ENCODE results near the gene SLC35B1.

SLC35B1 gene

GRCh38 chr17:49715216-49715615 lies 7.5 kb upstream of the SLC35B1 start:
- Histone ChIP-seq H3K4me1 (ENCODE audit: control insufficient read depth, low read depth, low read length) (no peaks in the 10 kb centered on the region), H3K9ac (ENCODE audit: low read length) (no peak overlapping the region), H3K4me3 (ENCODE audit: low read length) (no peak overlapping the region), H3K27me3 (ENCODE audit: control insufficient read depth, insufficient read depth, low read length) (no peaks in the 10 kb centered on the region), H3K36me3 (ENCODE audit: control insufficient read depth, low read depth, low read length) (peaks cover 60% of the 10 kb centered on the region), H3K27ac (ENCODE audit: low read length) (no peak overlapping the region), H3K9me3 (ENCODE audit: control insufficient read depth, low read depth, low read length) (no peaks in the 10 kb centered on the region)

- no peak overlapping the region for H3K4me3 ChIP-seq (ENCODE audit: low read length)
- no peak overlapping the region for H3K27ac ChIP-seq (ENCODE audit: low read length)
- peaks cover 30% of the 10 kb centered on the region for H3K36me3 ChIP-seq (ENCODE audit: control insufficient read depth, low read depth, low read length)
- H3K9me3 ChIP-seq (ENCODE audit: control insufficient read depth, low read depth, low read length) = no peaks in the 10 kb centered on the region
- H3K9ac ChIP-seq (ENCODE audit: low read length) = peak overlapping the region; percentile 96
- H3K27me3 ChIP-seq (ENCODE audit: control insufficient read depth, insufficient read depth, low read length) = no peaks in the 10 kb centered on the region
- H3K4me1 ChIP-seq (ENCODE audit: control insufficient read depth, low read depth, low read length) = peaks cover 5% of the 10 kb centered on the region
Measured at GRCh38 chr17:49708515-49709183, 885 bp upstream of the SLC35B1 start.

- Histone ChIP-seq H3K27ac (ENCODE audit: low read length) (peak overlapping the region; percentile 99), H3K9me3 (ENCODE audit: control insufficient read depth, low read depth, low read length) (no peaks in the 10 kb centered on the region), H3K4me1 (ENCODE audit: control insufficient read depth, low read depth, low read length) (peaks cover 5% of the 10 kb centered on the region), H3K4me3 (ENCODE audit: low read length) (peak overlapping the region; percentile 91), H3K27me3 (ENCODE audit: control insufficient read depth, insufficient read depth, low read length) (no peaks in the 10 kb centered on the region), H3K36me3 (ENCODE audit: control insufficient read depth, low read depth, low read length) (peaks cover 38% of the 10 kb centered on the region), H3K9ac (ENCODE audit: low read length) (peak overlapping the region; percentile 96)
Measured at GRCh38 chr17:49707246-49707607, 537 bp downstream of the SLC35B1 start.

GRCh38 chr17:49705254-49705653 lies 2.5 kb downstream of the SLC35B1 start:
- no peaks in the 10 kb centered on the region for H3K9me3 ChIP-seq (ENCODE audit: control insufficient read depth, low read depth, low read length)
- peaks cover 5% of the 10 kb centered on the region for H3K4me1 ChIP-seq (ENCODE audit: control insufficient read depth, low read depth, low read length)
- H3K4me3 ChIP-seq (ENCODE audit: low read length) = no peak overlapping the region
- peaks cover 53% of the 10 kb centered on the region for H3K36me3 ChIP-seq (ENCODE audit: control insufficient read depth, low read depth, low read length)
- H3K9ac ChIP-seq (ENCODE audit: low read length) = no peak overlapping the region
- H3K27ac ChIP-seq (ENCODE audit: low read length) = no peak overlapping the region
- no peaks in the 10 kb centered on the region for H3K27me3 ChIP-seq (ENCODE audit: control insufficient read depth, insufficient read depth, low read length)

GRCh38 chr17:49703557-49704277 lies 4.0 kb downstream of the SLC35B1 start:
- Histone ChIP-seq H3K27ac (ENCODE audit: low read length) (no peak overlapping the region), H3K4me1 (ENCODE audit: control insufficient read depth, low read depth, low read length) (peaks cover 5% of the 10 kb centered on the region), H3K9ac (ENCODE audit: low read length) (no peak overlapping the region), H3K4me3 (ENCODE audit: low read length) (no peak overlapping the region), H3K27me3 (ENCODE audit: control insufficient read depth, insufficient read depth, low read length) (no peaks in the 10 kb centered on the region), H3K36me3 (ENCODE audit: control insufficient read depth, low read depth, low read length) (peaks cover 55% of the 10 kb centered on the region), H3K9me3 (ENCODE audit: control insufficient read depth, low read depth, low read length) (no peaks in the 10 kb centered on the region)

- peaks cover 55% of the 10 kb centered on the region for H3K36me3 ChIP-seq (ENCODE audit: control insufficient read depth, low read depth, low read length)
- H3K27ac ChIP-seq (ENCODE audit: low read length) = no peak overlapping the region
- H3K4me1 ChIP-seq (ENCODE audit: control insufficient read depth, low read depth, low read length) = no peaks in the 10 kb centered on the region
- no peak overlapping the region for H3K9ac ChIP-seq (ENCODE audit: low read length)
- H3K4me3 ChIP-seq (ENCODE audit: low read length) = no peak overlapping the region
- no peaks in the 10 kb centered on the region for H3K27me3 ChIP-seq (ENCODE audit: control insufficient read depth, insufficient read depth, low read length)
- no peaks in the 10 kb centered on the region for H3K9me3 ChIP-seq (ENCODE audit: control insufficient read depth, low read depth, low read length)
Measured at GRCh38 chr17:49700960-49701359, 6.8 kb downstream of the SLC35B1 start.

GRCh38 chr17:49699966-49700575 lies 7.7 kb downstream of the SLC35B1 start:
- Histone ChIP-seq H3K4me3 (ENCODE audit: low read length) (no peak overlapping the region), H3K9me3 (ENCODE audit: control insufficient read depth, low read depth, low read length) (no peaks in the 10 kb centered on the region), H3K36me3 (ENCODE audit: control insufficient read depth, low read depth, low read length) (peaks cover 46% of the 10 kb centered on the region), H3K4me1 (ENCODE audit: control insufficient read depth, low read depth, low read length) (no peaks in the 10 kb centered on the region), H3K9ac (ENCODE audit: low read length) (no peak overlapping the region), H3K27ac (ENCODE audit: low read length) (no peak overlapping the region), H3K27me3 (ENCODE audit: control insufficient read depth, insufficient read depth, low read length) (peaks cover 2% of the 10 kb centered on the region)

GRCh38 chr17:49698005-49698404 lies 9.8 kb downstream of the SLC35B1 start:
- H3K27me3 ChIP-seq (ENCODE audit: control insufficient read depth, insufficient read depth, low read length) = peaks cover 8% of the 10 kb centered on the region
- H3K27ac ChIP-seq (ENCODE audit: low read length) = no peak overlapping the region
- peaks cover 27% of the 10 kb centered on the region for H3K36me3 ChIP-seq (ENCODE audit: control insufficient read depth, low read depth, low read length)
- H3K9ac ChIP-seq (ENCODE audit: low read length) = no peak overlapping the region
- H3K4me1 ChIP-seq (ENCODE audit: control insufficient read depth, low read depth, low read length) = no peaks in the 10 kb centered on the region
- H3K9me3 ChIP-seq (ENCODE audit: control insufficient read depth, low read depth, low read length) = no peaks in the 10 kb centered on the region
- H3K4me3 ChIP-seq (ENCODE audit: low read length) = no peak overlapping the region

- Histone ChIP-seq H3K4me3 (ENCODE audit: low read length) (no peak overlapping the region), H3K9me3 (ENCODE audit: control insufficient read depth, low read depth, low read length) (no peaks in the 10 kb centered on the region), H3K36me3 (ENCODE audit: control insufficient read depth, low read depth, low read length) (peaks cover 12% of the 10 kb centered on the region), H3K9ac (ENCODE audit: low read length) (no peak overlapping the region), H3K27ac (ENCODE audit: low read length) (no peak overlapping the region), H3K27me3 (ENCODE audit: control insufficient read depth, insufficient read depth, low read length) (peaks cover 8% of the 10 kb centered on the region), H3K4me1 (ENCODE audit: control insufficient read depth, low read depth, low read length) (no peaks in the 10 kb centered on the region)
Measured at GRCh38 chr17:49696233-49696761, 11.5 kb downstream of the SLC35B1 start.

- H3K9ac ChIP-seq (ENCODE audit: low read length) = no peak overlapping the region
- peaks cover 8% of the 10 kb centered on the region for H3K27me3 ChIP-seq (ENCODE audit: control insufficient read depth, insufficient read depth, low read length)
- no peak overlapping the region for H3K27ac ChIP-seq (ENCODE audit: low read length)
- no peak overlapping the region for H3K4me3 ChIP-seq (ENCODE audit: low read length)
- H3K9me3 ChIP-seq (ENCODE audit: control insufficient read depth, low read depth, low read length) = no peaks in the 10 kb centered on the region
- H3K36me3 ChIP-seq (ENCODE audit: control insufficient read depth, low read depth, low read length) = peaks cover 6% of the 10 kb centered on the region
- no peaks in the 10 kb centered on the region for H3K4me1 ChIP-seq (ENCODE audit: control insufficient read depth, low read depth, low read length)
Measured at GRCh38 chr17:49695698-49696232, 12.0 kb downstream of the SLC35B1 start.

GRCh38 chr17:49694847-49695697 lies 12.7 kb downstream of the SLC35B1 start:
- Histone ChIP-seq H3K36me3 (ENCODE audit: control insufficient read depth, low read depth, low read length) (no peaks in the 10 kb centered on the region), H3K27me3 (ENCODE audit: control insufficient read depth, insufficient read depth, low read length) (peaks cover 8% of the 10 kb centered on the region), H3K9me3 (ENCODE audit: control insufficient read depth, low read depth, low read length) (no peaks in the 10 kb centered on the region), H3K27ac (ENCODE audit: low read length) (no peak overlapping the region), H3K4me1 (ENCODE audit: control insufficient read depth, low read depth, low read length) (no peaks in the 10 kb centered on the region), H3K9ac (ENCODE audit: low read length) (no peak overlapping the region), H3K4me3 (ENCODE audit: low read length) (no peak overlapping the region)
